ENCODE data around the gene RAB11A. TPM values are rescaled to one million over a fixed set of nuclear protein-coding genes. Genes with fewer than 3 reads are reported as not detected.
A peak's percentile ranks its signal among the peaks of the same experiment; 100 is the strongest.

Gene RAB11A
- polyA plus RNA-seq, 1 of the 3 experiments (the other 2 are of a cell fraction): 352 TPM

DNA sequence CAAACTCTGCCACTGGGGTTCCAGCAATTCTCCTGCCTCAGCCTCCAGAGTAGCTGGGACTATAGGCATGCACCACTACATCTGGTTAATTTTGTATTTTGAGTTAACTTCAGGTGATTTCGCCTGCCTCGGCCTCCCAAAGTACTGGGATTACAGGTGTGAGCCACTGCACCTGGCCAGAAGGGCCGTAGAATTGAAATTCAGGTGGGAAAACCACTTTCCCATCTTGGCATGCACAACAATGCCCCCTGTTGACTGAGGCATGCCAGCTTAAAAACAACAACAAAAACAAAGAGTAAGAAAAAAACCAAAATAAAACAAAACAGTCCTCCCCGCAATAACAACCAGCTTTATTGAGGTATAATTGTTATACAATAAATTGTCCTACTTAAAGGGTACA, 32.6 kb upstream of the RAB11A start:
- WGBS (ENCODE audit: low lambda C conversion rate): 75% methylated on average over 4 of the region's 4 CpGs
- Histone ChIP-seq H3K79me2 (ENCODE audit: insufficient read depth) (no peaks in the 10 kb centered on the region), H4K20me1 (ENCODE audit: insufficient read depth) (no peaks in the 10 kb centered on the region), H3K9me3 (no peaks in the 10 kb centered on the region), H3K4me2 (no peak overlapping the region), H3K9ac (no peak overlapping the region), H2AFZ (ENCODE audit: low read depth) (no peak overlapping the region), H3K4me1 (ENCODE audit: control insufficient read depth in 1 of 2, insufficient read depth in 2 of 2, low read depth in 1 of 2, low read length in 1 of 2) (peaks cover 9 to 15% of the 10 kb centered on the region in 2 experiments; a peak in 3 of 4 replicates), H3F3A (replicated peaks; ENCODE audit: insufficient read depth) (peaks cover 13% of the 10 kb centered on the region), H3K9me2 (no peaks in the 10 kb centered on the region), H3K27ac (ENCODE audit: low read depth in 2 of 2, low read length in 1 of 2) (no peak overlapping the region), H3K4me3 (ENCODE audit: low read depth in 2 of 2, low read length in 1 of 2) (no peak overlapping the region), H3K36me3 (replicated peaks in 1 of 2; ENCODE audit: control insufficient read depth in 1 of 2, insufficient read depth in 2 of 2, low read length in 1 of 2) (no peaks in the 10 kb centered on the region), H3K27me3 (ENCODE audit: insufficient read depth) (no peaks in the 10 kb centered on the region)
- POLR2A ChIA-PET: no interaction called here
- CTCF ChIA-PET: interaction anchor here (0.8 to 6.6 kb wide), 14 partner anchors 12 to 240 kb away, joined by 3 to 65 read pairs (median 4); partner anchors contain the start of genes INTS14 and RAB11A
- TF ChIP-seq MXI1 (IDR thresholded peaks at IDR 0.05; ENCODE audit: low read depth, low read length) (no peak), RFX5 (IDR thresholded peaks at IDR 0.05; ENCODE audit: low read length) (no peak), RAD21 (IDR thresholded peaks at IDR 0.05; ENCODE audit: low read length) (peak; percentile 49), SMC3 (IDR thresholded peaks at IDR 0.05; ENCODE audit: low read depth, low read length) (0 out of 2 replicates have a peak, but pooled peaks have one; percentile 5)
- TF ChIP-seq, protein P1, sequence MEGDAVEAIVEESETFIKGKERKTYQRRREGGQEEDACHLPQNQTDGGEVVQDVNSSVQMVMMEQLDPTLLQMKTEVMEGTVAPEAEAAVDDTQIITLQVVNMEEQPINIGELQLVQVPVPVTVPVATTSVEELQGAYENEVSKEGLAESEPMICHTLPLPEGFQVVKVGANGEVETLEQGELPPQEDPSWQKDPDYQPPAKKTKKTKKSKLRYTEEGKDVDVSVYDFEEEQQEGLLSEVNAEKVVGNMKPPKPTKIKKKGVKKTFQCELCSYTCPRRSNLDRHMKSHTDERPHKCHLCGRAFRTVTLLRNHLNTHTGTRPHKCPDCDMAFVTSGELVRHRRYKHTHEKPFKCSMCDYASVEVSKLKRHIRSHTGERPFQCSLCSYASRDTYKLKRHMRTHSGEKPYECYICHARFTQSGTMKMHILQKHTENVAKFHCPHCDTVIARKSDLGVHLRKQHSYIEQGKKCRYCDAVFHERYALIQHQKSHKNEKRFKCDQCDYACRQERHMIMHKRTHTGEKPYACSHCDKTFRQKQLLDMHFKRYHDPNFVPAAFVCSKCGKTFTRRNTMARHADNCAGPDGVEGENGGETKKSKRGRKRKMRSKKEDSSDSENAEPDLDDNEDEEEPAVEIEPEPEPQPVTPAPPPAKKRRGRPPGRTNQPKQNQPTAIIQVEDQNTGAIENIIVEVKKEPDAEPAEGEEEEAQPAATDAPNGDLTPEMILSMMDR (IDR thresholded peaks at IDR 0.05): peak; percentile 23; the same call in 1 of the 2 replicates
- DNase-seq: no peak

DNA sequence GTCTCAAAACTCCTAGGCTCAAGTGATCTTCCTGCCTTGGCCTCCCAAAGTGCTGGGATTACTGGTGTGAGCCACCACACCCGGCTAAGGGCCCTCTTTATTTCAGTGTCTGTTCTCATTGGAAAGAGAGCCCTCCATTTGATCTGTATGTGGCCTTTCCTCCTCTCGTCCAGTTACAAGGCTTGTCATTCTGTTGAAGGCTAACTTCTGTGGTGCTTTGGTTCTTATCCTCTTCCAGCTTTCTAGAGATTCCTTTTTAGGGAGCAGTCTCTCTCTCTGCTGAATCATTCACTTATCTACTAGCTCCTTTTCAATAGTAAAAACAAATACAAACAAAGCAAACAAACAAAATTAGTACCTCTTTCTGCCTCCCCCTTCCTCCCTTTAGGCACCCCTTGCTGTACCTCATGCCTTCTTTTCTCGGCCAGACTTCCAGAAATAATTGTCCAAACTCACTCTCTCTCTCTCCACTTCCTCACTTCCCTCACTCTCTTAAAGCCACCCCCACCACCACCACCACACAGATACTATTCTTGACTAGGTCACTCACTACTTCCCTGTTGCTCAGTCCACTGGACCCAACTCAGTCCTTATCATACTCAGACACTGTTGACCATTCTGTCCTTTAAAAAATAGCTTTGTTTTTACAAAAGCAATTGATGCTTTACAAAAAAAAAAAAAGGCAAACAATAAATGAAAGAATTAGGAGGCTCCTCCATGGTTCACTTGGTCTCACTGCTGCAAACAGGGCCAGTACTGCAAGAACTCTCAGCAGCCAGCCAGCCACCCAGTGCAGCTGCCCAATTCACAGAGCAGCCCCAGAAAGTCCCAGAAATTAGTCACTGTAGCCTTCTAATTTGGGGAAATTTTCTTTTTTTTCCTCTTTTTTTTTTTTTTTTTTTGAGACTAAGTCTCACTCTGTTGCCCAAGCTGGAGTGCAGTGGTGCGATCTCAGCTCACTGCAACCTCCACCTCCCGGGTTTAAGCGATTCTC, 31.7 kb upstream of the RAB11A start:
- WGBS (ENCODE audit: low lambda C conversion rate): 81% methylated on average over 6 of the region's 6 CpGs
- Histone ChIP-seq H3K4me2 (no peak overlapping the region), H3K27me3 (ENCODE audit: insufficient read depth) (no peaks in the 10 kb centered on the region), H3K79me2 (ENCODE audit: insufficient read depth) (no peaks in the 10 kb centered on the region), H3K4me1 (ENCODE audit: control insufficient read depth in 1 of 2, insufficient read depth in 2 of 2, low read depth in 1 of 2, low read length in 1 of 2) (peaks cover 8 to 10% of the 10 kb centered on the region in 2 experiments; a peak in 3 of 4 replicates), H3K9me3 (no peaks in the 10 kb centered on the region), H3K4me3 (ENCODE audit: low read depth in 2 of 2, low read length in 1 of 2) (no peak overlapping the region), H3K27ac (ENCODE audit: low read depth in 2 of 2, low read length in 1 of 2) (no peak overlapping the region), H3K36me3 (replicated peaks in 1 of 2; ENCODE audit: control insufficient read depth in 1 of 2, insufficient read depth in 2 of 2, low read length in 1 of 2) (no peaks in the 10 kb centered on the region), H2AFZ (ENCODE audit: low read depth) (no peak overlapping the region), H3F3A (replicated peaks; ENCODE audit: insufficient read depth) (peaks cover 8% of the 10 kb centered on the region), H4K20me1 (ENCODE audit: insufficient read depth) (no peaks in the 10 kb centered on the region), H3K9ac (no peak overlapping the region), H3K9me2 (no peaks in the 10 kb centered on the region)
- no peak for DNase-seq
- ChIA-PET CTCF (interaction anchor here (0.6 to 6.6 kb wide), 18 partner anchors 9 to 241 kb away, joined by 3 to 65 read pairs (median 4); partner anchors contain the start of genes INTS14 and RAB11A), POLR2A (no interaction called here)
- TF ChIP-seq, protein P2, sequence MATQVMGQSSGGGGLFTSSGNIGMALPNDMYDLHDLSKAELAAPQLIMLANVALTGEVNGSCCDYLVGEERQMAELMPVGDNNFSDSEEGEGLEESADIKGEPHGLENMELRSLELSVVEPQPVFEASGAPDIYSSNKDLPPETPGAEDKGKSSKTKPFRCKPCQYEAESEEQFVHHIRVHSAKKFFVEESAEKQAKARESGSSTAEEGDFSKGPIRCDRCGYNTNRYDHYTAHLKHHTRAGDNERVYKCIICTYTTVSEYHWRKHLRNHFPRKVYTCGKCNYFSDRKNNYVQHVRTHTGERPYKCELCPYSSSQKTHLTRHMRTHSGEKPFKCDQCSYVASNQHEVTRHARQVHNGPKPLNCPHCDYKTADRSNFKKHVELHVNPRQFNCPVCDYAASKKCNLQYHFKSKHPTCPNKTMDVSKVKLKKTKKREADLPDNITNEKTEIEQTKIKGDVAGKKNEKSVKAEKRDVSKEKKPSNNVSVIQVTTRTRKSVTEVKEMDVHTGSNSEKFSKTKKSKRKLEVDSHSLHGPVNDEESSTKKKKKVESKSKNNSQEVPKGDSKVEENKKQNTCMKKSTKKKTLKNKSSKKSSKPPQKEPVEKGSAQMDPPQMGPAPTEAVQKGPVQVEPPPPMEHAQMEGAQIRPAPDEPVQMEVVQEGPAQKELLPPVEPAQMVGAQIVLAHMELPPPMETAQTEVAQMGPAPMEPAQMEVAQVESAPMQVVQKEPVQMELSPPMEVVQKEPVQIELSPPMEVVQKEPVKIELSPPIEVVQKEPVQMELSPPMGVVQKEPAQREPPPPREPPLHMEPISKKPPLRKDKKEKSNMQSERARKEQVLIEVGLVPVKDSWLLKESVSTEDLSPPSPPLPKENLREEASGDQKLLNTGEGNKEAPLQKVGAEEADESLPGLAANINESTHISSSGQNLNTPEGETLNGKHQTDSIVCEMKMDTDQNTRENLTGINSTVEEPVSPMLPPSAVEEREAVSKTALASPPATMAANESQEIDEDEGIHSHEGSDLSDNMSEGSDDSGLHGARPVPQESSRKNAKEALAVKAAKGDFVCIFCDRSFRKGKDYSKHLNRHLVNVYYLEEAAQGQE (IDR thresholded peaks at IDR 0.05; ENCODE audit: low read depth, low read length): no peak
- TF ChIP-seq NRF1 (IDR thresholded peaks at IDR 0.05; ENCODE audit: low read depth, low read length): no peak
- no peak for TF ChIP-seq FOXM1 (IDR thresholded peaks at IDR 0.05; ENCODE audit: low read depth)
- TF ChIP-seq RAD21 (IDR thresholded peaks at IDR 0.05; ENCODE audit: low read length): no peak
- TF ChIP-seq TEAD4 (IDR thresholded peaks at IDR 0.05; ENCODE audit: borderline replicate concordance, insufficient read depth): no peak
- TF ChIP-seq EZH2phosphoT487 (IDR thresholded peaks at IDR 0.05; ENCODE audit: borderline replicate concordance, low read depth): no peak
- TF ChIP-seq EP300 (IDR thresholded peaks at IDR 0.05; ENCODE audit: borderline replicate concordance in 1 of 2, low read depth in 1 of 2, low read length in 1 of 2): no peak
- TF ChIP-seq, protein P3, sequence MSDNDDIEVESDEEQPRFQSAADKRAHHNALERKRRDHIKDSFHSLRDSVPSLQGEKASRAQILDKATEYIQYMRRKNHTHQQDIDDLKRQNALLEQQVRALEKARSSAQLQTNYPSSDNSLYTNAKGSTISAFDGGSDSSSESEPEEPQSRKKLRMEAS (IDR thresholded peaks at IDR 0.05; ENCODE audit: low read depth): no peak
- TF ChIP-seq, protein P4, sequence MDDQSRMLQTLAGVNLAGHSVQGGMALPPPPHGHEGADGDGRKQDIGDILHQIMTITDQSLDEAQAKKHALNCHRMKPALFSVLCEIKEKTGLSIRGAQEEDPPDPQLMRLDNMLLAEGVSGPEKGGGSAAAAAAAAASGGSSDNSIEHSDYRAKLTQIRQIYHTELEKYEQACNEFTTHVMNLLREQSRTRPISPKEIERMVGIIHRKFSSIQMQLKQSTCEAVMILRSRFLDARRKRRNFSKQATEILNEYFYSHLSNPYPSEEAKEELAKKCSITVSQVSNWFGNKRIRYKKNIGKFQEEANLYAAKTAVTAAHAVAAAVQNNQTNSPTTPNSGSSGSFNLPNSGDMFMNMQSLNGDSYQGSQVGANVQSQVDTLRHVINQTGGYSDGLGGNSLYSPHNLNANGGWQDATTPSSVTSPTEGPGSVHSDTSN (IDR thresholded peaks at IDR 0.05): no peak
- TF ChIP-seq TCF12 (IDR thresholded peaks at IDR 0.05): no peak
- no peak for TF ChIP-seq YY1 (IDR thresholded peaks at IDR 0.05; ENCODE audit: low read depth)
- no peak for TF ChIP-seq TAF1 (IDR thresholded peaks at IDR 0.05; ENCODE audit: borderline replicate concordance, low read depth, low read length)
- no peak for TF ChIP-seq SMC3 (IDR thresholded peaks at IDR 0.05; ENCODE audit: low read depth, low read length)
- no peak for TF ChIP-seq SIN3A (IDR thresholded peaks at IDR 0.05; ENCODE audit: borderline replicate concordance, low read depth, low read length)
- no peak for TF ChIP-seq MXI1 (IDR thresholded peaks at IDR 0.05; ENCODE audit: low read depth, low read length)
- no peak for TF ChIP-seq POLR2AphosphoS5 (IDR thresholded peaks at IDR 0.05; ENCODE audit: low read depth, low read length)
- TF ChIP-seq RCOR1 (IDR thresholded peaks at IDR 0.05; ENCODE audit: low read length): no peak
